Measurements from ENCODE around the gene TOLLIP.

TOLLIP gene

DNA sequence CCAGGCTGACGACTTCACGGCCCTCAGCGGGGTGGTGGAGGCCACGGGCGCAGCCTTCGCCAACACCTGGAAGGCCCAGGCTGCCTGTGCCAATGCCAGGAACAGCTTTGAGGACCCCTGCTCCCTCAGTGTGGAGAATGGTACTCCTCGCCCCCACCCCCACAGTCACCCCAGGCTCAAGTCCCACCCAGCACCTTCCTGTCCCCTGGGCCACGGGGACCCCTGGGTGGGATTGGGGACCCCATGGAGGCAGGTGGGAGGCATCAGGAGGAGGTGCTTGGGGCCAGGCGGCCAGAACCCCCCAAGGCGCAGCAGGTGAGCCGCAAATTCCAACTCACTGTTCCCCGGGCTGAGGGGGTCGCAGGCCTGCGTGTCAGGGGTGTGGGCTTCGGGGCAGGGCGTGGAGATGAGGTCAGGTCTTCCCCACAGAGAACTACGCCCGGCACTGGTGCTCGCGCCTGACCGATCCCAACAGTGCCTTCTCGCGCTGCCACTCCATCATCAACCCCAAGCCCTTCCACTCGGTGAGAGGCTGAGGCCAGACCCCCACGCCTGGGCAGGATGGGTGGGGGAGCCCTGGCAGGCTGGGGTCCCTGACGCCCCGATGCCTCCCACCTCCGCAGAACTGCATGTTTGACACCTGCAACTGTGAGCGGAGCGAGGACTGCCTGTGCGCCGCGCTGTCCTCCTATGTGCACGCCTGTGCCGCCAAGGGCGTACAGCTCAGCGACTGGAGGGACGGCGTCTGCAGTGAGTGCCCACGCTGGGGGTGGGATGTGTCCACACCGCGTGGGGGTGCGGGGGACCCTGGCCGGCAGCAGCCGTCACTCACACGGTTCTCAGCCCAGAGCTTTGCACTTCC lies 77.2 kb downstream of the TOLLIP start:
- no peak for DNase-seq (ENCODE audit: low read depth in 2 of 2)

DNA sequence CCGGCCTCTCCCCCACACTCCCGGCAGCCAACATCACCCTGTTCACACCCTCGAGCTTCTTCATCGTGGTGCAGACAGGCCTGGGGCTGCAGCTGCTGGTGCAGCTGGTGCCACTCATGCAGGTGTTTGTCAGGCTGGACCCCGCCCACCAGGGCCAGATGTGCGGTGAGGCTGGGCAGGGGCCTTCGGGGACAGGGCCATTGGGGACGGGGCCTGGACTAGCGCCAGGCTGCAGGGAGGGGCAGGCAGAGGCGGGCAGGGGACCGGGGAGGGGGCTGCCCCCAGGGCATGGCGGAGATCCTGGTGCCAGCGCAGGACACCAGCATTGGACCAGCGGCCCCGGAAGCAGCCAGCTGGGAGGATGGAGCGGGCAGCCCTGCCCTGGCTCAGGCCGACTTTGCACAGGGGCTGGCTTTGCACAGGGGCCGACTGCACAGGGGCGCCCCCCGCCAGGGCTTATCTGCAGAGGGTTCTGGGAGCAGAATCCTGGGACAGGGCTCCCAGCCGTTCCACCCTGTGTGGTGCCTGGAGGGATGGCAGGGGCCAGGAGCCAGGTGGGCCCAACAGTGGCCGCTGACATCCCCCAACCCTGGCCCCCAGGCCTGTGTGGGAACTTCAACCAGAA lies 77.9 kb downstream of the TOLLIP start:
- no peak for DNase-seq (ENCODE audit: low read depth in 2 of 2)

DNA sequence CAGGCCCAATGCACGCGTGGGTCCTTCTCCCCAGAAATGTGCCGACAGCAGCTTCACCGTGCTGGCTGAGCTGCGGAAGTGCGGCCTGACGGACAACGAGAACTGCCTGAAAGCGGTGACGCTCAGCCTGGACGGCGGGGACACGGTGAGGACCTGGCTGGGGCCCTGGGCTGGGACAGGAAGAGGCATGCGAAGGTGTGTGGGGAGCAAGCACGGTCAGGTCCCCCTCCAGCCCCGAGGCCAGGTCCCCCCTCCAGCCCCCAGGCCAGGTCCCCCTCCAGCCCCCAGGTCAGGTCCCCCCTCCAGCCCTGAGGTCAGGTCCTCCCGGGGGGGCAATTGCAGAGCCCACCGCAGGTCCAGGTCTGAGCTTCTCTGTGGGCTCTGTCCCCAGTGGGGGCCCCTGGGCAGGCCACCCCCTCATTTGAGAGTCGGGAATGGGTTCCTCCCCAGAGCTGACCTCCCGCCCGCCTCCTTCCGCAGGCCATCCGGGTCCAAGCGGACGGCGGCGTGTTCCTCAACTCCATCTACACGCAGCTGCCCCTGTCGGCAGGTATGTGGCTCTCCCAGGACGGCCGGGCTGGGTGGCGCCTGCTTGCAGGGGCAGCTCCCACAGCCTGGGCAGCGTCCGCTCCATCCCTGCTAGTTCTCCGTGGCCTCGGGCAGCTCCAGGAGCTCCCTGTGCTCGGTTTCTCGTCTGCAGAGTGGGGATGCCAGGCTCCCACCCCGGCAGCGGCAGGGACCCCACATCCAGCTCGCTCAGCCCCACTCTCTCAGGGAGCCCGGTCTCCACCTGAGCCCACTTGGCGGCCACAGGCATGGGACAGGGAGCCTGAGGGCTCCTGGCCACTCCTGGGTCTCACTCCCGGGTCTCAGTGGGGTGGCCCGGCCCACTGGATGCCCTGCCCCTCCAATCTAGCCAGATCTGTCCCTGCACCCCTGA lies 78.7 kb downstream of the TOLLIP start:
- DNase-seq (ENCODE audit: low read depth in 2 of 2): no peak

DNA sequence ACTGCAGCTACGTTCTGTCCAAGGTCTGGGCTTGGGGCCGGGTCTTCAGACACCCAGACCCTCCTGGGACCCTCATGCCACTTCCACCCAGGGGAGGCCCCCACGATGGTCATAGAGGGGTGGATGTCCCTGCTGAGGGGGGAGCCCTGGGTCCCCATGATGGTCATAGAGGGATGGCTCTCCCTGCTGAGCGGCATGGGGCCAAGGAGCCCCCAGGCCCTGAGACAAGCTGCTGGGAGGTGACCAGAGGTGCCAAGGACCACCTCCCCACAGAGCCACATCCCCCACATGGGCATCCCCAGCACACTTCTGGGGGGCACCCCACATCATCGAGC lies 79.3 kb downstream of the TOLLIP start:
- no peak for DNase-seq (ENCODE audit: low read depth in 2 of 2)

DNA sequence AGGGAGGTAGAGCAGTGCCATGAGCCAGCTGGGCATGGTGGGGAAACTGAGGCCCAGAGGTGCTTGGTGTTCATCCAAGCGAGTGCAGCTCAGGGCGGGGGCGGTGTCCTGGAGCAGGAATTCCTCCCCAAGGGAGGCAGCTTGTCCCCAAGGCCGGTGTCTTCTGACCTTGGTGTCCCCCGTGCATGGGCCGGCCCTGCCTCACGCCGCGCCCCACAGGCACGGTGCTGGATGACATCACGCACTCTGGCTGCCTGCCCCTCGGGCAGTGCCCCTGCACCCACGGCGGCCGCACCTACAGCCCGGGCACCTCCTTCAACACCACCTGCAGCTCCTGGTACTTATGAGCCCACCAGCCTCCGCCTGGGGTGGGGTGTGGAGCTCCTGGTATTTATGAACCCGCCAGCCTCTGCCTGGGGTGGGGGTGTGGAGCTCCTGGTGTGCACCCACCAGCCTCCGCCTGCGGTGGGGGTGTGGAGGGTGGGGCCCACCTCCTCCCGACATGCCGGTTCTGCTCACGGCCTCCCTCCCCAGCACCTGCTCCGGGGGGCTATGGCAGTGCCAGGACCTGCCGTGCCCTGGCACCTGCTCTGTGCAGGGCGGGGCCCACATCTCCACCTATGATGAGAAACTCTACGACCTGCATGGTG lies 79.8 kb downstream of the TOLLIP start:
- no peak for DNase-seq (ENCODE audit: low read depth in 2 of 2)

DNA sequence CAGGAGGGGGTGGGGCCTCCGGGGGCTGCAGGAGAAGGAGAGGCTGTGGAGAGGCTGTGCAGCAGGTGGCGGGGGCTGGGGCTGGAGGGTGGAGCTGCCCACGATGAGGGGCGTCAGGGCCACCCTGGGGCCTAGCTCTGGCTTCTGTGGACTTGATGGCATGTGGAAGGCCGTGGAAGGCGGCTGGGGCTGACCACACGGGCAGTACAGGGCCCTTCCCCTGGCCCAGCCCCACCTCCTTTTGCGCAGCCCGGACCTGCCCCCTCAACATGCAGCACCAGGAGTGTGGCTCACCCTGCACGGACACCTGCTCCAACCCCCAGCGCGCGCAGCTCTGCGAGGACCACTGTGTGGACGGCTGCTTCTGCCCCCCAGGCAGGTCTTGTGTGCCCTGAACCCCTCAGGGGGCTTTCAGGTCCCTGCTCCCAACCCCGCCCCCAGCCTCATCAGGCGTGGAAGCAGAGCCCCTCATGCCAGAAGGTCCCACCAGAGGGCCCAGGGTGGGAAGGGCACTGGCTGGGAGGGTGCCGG lies 80.4 kb downstream of the TOLLIP start:
- DNase-seq (ENCODE audit: low read depth in 2 of 2): no peak

DNA sequence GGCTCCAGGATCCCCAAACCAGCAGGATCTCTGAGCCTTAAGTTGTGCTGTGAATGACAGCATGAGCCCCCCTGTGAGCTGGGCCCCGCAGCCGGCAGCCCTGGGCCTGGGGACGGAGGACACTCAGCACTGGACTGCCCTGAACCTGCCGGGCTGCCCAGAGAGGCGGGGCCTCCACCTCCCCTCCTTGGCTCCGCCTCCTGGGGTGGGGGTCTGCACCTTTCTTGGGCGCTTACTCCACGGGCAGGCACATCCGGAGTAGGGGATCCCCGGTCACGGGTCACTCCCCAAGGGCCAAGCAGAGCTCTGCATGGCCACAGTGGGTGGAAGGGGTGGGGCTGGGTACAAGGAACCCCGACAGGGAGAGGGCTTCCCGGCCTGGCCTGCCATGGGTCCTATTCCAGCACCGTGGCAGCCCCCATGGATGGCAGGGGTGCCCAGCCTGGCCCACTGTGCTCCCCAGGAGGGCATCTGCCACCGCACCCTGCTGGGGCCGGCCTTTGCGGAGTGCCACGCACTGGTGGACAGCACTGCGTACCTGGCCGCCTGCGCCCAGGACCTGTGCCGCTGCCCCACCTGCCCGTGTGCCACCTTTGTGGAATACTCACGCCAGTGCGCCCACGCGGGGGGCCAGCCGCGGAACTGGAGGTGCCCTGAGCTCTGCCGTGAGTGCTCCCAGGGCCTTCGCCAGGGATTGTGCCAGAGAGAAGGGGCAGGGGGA lies 81.2 kb downstream of the TOLLIP start:
- DNase-seq (ENCODE audit: low read depth in 2 of 2): no peak

DNA sequence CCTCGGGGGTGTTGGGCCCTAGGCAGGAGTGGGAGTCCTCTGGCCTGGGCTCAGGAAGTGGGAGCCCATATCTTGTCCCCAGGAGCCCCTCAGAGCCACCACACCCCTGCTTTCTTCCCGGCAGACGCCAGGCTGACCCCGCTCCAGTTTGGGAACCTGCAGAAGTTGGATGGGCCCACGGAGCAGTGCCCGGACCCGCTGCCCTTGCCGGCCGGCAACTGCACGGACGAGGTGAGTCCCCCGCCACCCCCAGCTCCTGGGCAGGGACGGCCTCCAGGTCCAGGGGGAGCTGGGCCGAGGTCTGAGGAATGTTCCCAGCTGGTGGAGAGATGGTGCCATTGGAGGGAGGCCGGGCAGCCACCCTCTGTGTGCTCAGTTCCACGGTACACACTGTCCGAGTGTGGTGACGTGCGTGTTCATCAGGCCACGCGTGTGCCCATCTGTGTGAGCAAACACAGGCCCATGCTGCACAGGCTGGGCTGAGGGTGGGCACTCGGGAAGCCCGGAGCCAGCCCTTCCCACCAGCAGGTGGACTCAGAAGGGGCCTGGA lies 81.8 kb downstream of the TOLLIP start:
- no peak for DNase-seq (ENCODE audit: low read depth in 2 of 2)

DNA sequence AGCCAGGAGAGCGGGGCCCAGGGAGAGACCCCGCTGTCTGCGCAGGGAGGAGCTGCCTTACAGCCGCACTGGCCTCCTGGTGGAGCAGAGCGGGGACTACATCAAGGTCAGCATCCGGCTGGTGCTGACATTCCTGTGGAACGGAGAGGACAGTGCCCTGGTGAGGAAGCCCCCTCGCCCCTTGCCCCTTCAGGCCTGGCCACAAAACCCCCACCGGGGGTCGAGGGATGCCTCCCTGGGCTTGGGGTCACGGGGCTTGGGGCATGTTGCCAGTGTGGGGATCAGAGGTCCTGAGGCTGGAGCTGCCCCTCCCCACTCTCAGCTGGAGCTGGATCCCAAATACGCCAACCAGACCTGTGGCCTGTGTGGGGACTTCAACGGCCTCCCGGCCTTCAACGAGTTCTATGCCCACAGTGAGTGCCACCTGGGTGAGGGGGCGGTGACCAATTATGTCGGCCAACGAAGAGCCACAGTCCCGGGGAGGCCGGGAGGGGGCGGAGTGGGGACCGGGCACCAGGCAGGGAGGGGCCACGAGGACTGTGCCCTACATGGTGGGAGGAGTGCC lies 82.4 kb downstream of the TOLLIP start:
- no peak for DNase-seq (ENCODE audit: low read depth in 2 of 2)

DNA sequence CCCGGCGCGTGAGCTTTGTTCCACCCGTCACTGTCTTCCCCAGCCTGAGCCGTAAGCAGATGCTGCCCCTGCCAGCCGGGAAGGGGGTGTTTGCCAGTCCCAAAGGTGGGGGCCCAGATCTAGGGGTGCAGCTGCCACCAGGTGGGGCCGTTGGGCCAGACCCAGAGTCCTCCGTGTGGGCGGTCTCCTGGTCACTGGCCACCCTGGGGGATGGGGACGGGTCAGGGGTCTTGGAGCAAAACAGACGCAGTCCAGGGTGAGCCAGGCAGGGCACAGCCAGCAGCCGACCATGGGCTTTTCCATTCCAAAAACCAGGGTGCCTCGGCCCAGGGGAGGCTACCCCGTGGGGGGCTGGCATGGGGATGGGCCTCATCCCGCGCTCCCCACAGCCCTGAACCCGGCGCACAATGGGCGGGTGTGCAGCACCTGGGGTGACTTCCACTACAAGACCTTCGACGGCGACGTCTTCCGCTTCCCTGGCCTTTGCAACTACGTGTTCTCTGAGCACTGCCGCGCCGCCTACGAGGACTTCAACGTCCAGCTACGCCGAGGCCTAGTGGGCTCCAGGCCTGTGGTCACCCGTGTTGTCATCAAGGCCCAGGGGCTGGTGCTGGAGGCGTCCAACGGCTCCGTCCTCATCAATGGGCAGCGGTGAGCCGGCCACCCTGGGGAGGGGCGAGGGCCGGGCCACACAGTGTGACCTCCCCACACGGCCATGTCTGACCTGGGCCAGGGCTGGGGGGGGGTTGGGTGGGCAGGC lies 83.0 kb downstream of the TOLLIP start:
- no peak for DNase-seq (ENCODE audit: low read depth in 2 of 2)

DNA sequence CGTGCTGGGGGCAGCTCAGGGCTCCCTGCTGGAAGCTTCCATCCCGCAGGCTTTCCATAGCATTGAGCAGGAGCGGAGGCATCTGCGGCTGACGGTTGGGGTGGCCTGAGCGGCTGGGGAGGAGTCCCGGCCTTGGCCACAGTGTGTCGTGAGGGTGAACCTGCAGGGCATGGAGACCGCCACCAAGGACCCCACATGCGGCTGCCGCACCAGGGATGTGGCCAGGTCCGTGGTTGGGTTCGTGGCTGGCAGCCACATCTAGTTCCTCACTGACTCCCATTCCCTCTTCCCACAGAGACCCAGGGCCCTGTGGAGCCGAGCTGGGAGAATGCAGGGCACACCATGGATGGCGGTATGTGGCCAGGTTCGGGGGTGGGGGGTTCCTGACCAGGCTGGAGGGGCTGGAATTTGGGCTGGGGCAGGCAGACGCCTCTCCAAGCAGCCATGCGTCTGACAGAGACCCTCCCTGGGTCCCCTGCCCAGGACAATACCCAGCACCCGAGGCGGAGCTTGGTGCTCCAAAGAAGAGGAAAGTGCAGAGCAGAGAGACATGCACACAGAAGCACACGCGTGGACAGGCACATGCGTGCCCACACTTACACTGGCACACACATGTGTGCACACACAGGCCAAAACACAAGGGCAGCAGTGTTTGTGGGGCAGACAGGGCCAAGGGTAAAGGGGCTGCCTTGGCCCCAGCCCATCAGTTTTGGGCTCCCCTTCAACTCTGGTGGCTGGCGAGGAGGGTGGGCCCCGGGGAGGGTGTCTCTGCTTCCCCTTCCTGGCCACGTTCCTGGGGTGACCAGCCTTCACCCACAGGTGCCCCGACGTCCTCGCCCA lies 83.8 kb downstream of the TOLLIP start:
- no peak for DNase-seq (ENCODE audit: low read depth in 2 of 2)

DNA sequence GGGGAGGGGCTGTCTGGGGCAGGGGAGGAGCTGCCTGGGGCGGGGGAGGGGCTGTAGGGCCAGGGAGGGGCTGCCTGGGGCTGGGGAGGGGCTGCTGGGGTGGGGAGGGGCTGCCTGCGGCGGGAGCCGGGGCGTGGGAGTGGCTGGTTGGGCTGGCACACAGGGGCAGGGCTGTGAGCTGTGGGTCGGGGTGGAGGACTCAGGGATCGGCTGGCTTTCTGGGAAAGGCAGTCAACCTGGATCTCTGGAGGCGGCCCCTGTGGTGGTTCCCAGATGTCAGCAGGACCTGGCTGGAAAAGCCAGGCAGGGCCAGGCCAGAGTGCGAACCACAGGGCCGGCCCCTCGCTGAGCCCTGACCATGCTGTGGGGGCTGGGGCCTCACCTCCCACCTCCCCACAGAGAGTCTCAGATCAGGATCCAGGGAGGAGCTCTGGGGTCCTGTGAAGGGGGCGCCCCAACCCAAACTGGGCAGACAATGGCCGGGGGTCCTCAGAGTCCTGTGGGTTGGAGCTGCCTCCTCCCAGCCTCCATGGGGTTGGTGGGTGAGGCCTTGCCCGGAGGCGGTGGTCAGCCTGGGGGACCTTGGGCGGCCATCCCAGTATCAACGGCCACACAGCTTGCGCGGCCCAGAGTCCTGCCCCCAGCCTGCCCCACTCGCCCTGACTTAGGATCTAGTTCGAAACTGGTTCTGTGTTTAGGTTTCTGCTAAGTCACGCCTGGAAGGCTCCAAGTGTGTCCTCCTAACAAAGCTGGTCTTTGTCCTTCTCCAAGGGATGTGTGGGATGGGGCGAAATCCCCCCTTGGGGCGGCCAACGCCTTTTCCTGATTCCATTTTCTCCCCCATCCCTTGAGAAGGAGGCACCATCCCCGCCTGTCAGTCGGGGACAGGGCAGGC lies 84.7 kb downstream of the TOLLIP start:
- DNase-seq (ENCODE audit: low read depth in 2 of 2): no peak

Data from stimulated activated CD4-positive, alpha-beta T cell treated with anti-CD3 and anti-CD28 coated beads, Interleukin-12 subunit alpha, Interleukin-12 subunit beta, amount 100 ng/mL, for 24 hours (primary cell).